Activated CD4-positive, alpha-beta T cell treated with anti-CD3 and anti-CD28 coated beads, Interleukin-2, amount 10 ng/mL, durations not matched to agents 24 days and 14 days (primary cell): ENCODE measurements around the gene RPN2. TPM values are rescaled to one million over a fixed set of nuclear protein-coding genes. Genes with fewer than 3 reads are reported as not detected.

Source experiments
- DNase-seq: peaks from one replicate; pipeline ENCODE4 v3.0.0; 2022
- H3K27ac Mint-ChIP-seq: one replicate; pipeline ENCODE4 v1.8.0; 2022; ENCODE audit warnings: mild to moderate bottlenecking, mixed read lengths
- H3K27me3 Mint-ChIP-seq: one replicate; pipeline ENCODE4 v1.8.0; 2022; ENCODE audit warnings: mixed read lengths
- H3K36me3 Mint-ChIP-seq: one replicate; pipeline ENCODE4 v1.8.0; 2022; ENCODE audit warnings: low read depth, mild to moderate bottlenecking, mixed read lengths
- H3K4me1 Mint-ChIP-seq: one replicate; pipeline ENCODE4 v1.8.0; 2021; ENCODE audit warnings: mixed read lengths
- H3K4me3 Mint-ChIP-seq: one replicate; pipeline ENCODE4 v1.8.0; 2022; ENCODE audit warnings: mild to moderate bottlenecking, moderate library complexity, mixed read lengths
- H3K9me3 Mint-ChIP-seq: one replicate; pipeline ENCODE4 v1.8.0; 2021; ENCODE audit warnings: mixed read lengths
- intact Hi-C: fragments of 100-400 bp; cut with micrococcal nuclease; formaldehyde crosslinking; loops from one replicate; pipeline ENCODE4 v1.15.1; 2023
- total RNA-seq: library from RNA; stranded (reverse); gene quantifications from 2 replicates; pipeline ENCODE4 v1.2.3, GENCODE V29; 2022

Gene RPN2
- total RNA-seq, 1 donor from 2014 or later: 213 TPM

GRCh38 chr20:37161830-37162549 lies 17.1 kb upstream of the RPN2 start:
- Mint-ChIP-seq H3K9me3 (no peaks in the 10 kb centered on the region), H3K4me1 (no peaks in the 10 kb centered on the region), H3K4me3 (no peak overlapping the region), H3K27me3 (peaks cover 13% of the 10 kb centered on the region), H3K27ac (no peak overlapping the region), H3K36me3 (no peaks in the 10 kb centered on the region)
- intact Hi-C loops: no loop called here
- DNase-seq: no peak

- no peak overlapping the region for H3K27ac Mint-ChIP-seq
Measured at GRCh38 chr20:37162646-37163045, 16.5 kb upstream of the RPN2 start.

GRCh38 chr20:37163832-37164554 lies 15.1 kb upstream of the RPN2 start:
- intact Hi-C loops: no loop called here
- peaks cover 13% of the 10 kb centered on the region for H3K27me3 Mint-ChIP-seq
- no peaks in the 10 kb centered on the region for H3K9me3 Mint-ChIP-seq
- no peaks in the 10 kb centered on the region for H3K36me3 Mint-ChIP-seq
- no peaks in the 10 kb centered on the region for H3K4me1 Mint-ChIP-seq
- H3K4me3 Mint-ChIP-seq: no peak overlapping the region
- no peak for DNase-seq
- H3K27ac Mint-ChIP-seq: no peak overlapping the region

More at GRCh38 chr20:37162646-37163045, 16.5 kb upstream of the RPN2 start:
- no peaks in the 10 kb centered on the region for H3K9me3 Mint-ChIP-seq
- intact Hi-C loops: no loop called here
- H3K4me1 Mint-ChIP-seq: no peaks in the 10 kb centered on the region
- no peak for DNase-seq
- no peaks in the 10 kb centered on the region for H3K36me3 Mint-ChIP-seq
- H3K4me3 Mint-ChIP-seq: no peak overlapping the region
- peaks cover 13% of the 10 kb centered on the region for H3K27me3 Mint-ChIP-seq

- intact Hi-C loops: no loop called here
- DNase-seq: no peak
- no peaks in the 10 kb centered on the region for H3K9me3 Mint-ChIP-seq
- H3K27me3 Mint-ChIP-seq: peaks cover 13% of the 10 kb centered on the region
- no peaks in the 10 kb centered on the region for H3K36me3 Mint-ChIP-seq
- H3K4me1 Mint-ChIP-seq: no peaks in the 10 kb centered on the region
- H3K4me3 Mint-ChIP-seq: no peak overlapping the region
- no peak overlapping the region for H3K27ac Mint-ChIP-seq
Measured at GRCh38 chr20:37165031-37165430, 14.1 kb upstream of the RPN2 start.

DNA sequence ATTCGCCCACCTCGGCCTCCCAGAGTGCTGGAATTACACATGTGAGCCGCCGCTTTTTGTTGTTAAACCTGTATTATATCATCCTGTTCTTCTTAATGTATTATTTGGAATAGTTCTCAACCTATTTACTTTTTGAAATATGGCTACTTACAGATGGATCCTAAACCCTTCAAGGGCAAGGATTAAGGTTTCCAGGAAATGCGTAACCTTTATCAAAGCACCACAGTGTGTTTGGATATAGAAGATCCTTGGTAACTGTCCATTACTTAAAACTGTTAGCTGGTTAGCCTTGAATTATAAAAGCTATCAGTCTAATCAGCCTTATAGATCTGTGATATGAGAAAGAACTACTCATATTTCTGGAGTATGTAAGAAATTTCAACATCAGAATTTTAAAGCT lies 12.3 kb upstream of the RPN2 start:
- Mint-ChIP-seq H3K27ac (no peak overlapping the region), H3K27me3 (peaks cover 13% of the 10 kb centered on the region), H3K36me3 (no peaks in the 10 kb centered on the region), H3K9me3 (no peaks in the 10 kb centered on the region), H3K4me3 (no peak overlapping the region), H3K4me1 (no peaks in the 10 kb centered on the region)
- intact Hi-C loops: no loop called here
- DNase-seq: no peak

DNA sequence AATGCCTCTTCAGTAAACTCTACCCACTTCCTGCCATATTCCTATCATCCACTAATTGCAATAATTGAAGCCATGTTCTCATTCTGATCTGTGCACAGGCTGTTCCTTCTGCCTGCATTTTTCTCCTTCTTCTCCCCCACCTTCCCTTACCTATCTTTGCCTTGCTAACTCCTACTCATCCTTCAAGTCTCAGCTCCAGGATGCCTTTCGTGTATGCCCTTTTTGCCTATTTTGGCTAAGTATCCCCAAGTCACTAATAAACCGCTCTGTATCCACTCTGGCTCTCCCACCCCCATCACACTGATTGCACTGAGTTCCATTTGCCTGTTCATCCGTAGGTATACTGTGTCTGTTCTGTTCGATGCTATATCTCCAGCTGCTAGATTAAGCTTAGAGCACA lies 6.3 kb upstream of the RPN2 start:
- H3K27ac Mint-ChIP-seq: no peak overlapping the region
- no peak overlapping the region for H3K4me3 Mint-ChIP-seq
- no peak for DNase-seq
- peaks cover 2% of the 10 kb centered on the region for H3K36me3 Mint-ChIP-seq
- intact Hi-C loops: no loop called here
- no peaks in the 10 kb centered on the region for H3K4me1 Mint-ChIP-seq
- H3K9me3 Mint-ChIP-seq: no peaks in the 10 kb centered on the region
- H3K27me3 Mint-ChIP-seq: peaks cover 10% of the 10 kb centered on the region

- intact Hi-C loops: loop anchor here (2.0 kb wide), 1 partner anchor 171 kb away; no protein-coding TSS in a partner anchor
- H3K4me1 Mint-ChIP-seq: peaks cover 33% of the 10 kb centered on the region
- DNase-seq: peak; percentile 60
Measured at GRCh38 chr20:37179683-37180524, 774 bp downstream of the RPN2 start.

DNA sequence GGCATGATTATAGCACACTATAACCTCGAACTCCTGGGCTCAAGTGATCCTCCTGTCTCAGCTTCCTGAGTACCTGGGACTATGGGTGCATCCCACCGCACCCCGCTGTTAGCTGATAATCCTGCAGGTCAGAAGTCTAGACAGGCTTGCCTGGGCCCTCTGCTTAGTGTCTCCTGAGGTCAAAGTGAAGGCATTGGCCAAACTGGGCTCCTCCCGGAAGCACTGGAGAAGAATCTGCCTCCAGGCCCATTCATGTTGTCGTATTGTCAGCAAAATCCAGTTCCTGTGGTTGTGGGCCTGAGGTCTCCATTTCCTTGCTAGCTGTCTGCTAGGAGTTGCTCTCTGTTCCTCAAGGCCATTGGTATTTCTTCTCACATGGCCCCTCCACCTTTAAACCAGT lies 6.6 kb downstream of the RPN2 start:
- Mint-ChIP-seq H3K4me3 (no peak overlapping the region), H3K27me3 (no peaks in the 10 kb centered on the region), H3K27ac (no peak overlapping the region), H3K4me1 (peaks cover 53% of the 10 kb centered on the region), H3K9me3 (no peaks in the 10 kb centered on the region), H3K36me3 (peaks cover 62% of the 10 kb centered on the region)
- intact Hi-C loops: no loop called here
- DNase-seq: no peak

More at GRCh38 chr20:37179683-37180524, 774 bp downstream of the RPN2 start:
- H3K4me3 Mint-ChIP-seq: peak overlapping the region; percentile 92
- peaks cover 3% of the 10 kb centered on the region for H3K27me3 Mint-ChIP-seq
- peak overlapping the region; percentile 93 for H3K27ac Mint-ChIP-seq
- H3K9me3 Mint-ChIP-seq: no peaks in the 10 kb centered on the region
- H3K36me3 Mint-ChIP-seq: peaks cover 27% of the 10 kb centered on the region

- peaks cover 59% of the 10 kb centered on the region for H3K36me3 Mint-ChIP-seq
- H3K4me3 Mint-ChIP-seq: no peak overlapping the region
- peaks cover 57% of the 10 kb centered on the region for H3K4me1 Mint-ChIP-seq
- intact Hi-C loops: no loop called here
- no peak for DNase-seq
- H3K9me3 Mint-ChIP-seq: no peaks in the 10 kb centered on the region
- H3K27ac Mint-ChIP-seq: no peak overlapping the region
- no peaks in the 10 kb centered on the region for H3K27me3 Mint-ChIP-seq
Measured at GRCh38 chr20:37188787-37189186, 9.7 kb downstream of the RPN2 start.

DNA sequence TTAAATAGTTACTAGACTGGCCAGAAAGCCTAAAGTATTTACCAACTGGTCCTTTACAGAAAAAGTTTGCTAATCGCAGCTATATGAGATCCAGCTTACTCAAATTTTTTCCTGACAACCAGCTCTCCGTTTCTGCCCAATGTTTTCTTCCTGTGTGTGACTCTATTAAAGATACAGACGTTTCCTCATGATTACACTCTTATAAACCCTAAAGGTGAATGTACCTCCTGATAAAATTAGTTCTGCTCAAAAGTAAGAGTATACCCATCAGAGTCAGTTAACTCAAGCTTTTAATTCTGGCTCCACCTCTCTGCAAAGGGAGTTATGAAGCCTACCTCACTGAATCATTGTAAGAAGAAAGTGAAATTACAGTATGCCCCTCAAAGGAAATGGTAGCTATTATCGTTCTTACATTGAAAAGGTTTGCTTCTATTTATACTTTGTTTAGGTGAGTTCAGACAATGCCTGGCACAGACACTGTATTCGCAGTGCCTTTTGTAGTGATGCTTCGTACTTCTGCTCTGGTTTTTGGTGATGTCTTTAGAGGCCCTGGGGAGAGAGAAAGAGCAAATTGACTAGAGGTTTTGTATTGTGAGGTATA lies 10.4 kb downstream of the RPN2 start:
- Mint-ChIP-seq H3K27me3 (no peaks in the 10 kb centered on the region), H3K36me3 (peaks cover 53% of the 10 kb centered on the region), H3K4me1 (peaks cover 57% of the 10 kb centered on the region), H3K9me3 (no peaks in the 10 kb centered on the region), H3K4me3 (peak overlapping the region; percentile 30), H3K27ac (peak overlapping the region; percentile 40)
- no peak for DNase-seq
- intact Hi-C loops: no loop called here

DNA sequence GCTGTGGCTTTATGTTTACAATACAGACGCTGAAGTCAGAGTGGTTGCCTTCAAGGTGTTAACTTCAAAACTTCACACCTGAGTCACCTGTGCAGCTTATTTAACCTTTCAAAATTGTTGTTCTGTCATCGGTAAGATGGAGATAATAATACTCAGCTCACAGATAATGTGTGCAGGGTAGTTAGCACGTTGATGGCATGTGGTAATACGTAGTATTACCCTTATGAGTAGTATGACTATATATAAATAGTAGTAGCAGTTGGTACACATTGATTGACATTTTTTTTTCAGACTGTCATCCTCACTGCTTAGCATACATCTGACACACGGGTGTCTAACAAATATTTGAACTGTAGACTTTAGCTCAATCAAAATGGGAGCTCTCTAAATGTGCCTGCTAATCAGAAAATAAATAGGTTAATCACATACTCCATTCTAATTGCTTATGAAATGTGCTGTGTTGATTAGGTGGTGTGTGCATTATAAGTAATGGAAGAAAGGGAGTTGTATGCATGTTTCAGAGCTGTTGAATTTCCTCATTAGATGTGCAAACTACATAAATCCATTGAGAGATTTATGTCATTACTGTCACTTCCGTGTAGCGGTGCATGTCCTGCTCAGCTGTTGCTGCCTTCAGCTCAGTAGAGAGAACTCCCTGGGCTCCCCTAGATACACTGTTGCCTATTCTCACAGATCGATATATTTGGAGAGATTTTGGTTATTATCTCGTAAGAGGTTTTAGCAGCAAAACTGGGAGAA lies 11.4 kb downstream of the RPN2 start:
- Mint-ChIP-seq H3K4me3 (no peak overlapping the region), H3K4me1 (peaks cover 62% of the 10 kb centered on the region), H3K27me3 (no peaks in the 10 kb centered on the region), H3K9me3 (no peaks in the 10 kb centered on the region), H3K36me3 (peaks cover 46% of the 10 kb centered on the region), H3K27ac (no peak overlapping the region)
- DNase-seq: no peak
- intact Hi-C loops: no loop called here

DNA sequence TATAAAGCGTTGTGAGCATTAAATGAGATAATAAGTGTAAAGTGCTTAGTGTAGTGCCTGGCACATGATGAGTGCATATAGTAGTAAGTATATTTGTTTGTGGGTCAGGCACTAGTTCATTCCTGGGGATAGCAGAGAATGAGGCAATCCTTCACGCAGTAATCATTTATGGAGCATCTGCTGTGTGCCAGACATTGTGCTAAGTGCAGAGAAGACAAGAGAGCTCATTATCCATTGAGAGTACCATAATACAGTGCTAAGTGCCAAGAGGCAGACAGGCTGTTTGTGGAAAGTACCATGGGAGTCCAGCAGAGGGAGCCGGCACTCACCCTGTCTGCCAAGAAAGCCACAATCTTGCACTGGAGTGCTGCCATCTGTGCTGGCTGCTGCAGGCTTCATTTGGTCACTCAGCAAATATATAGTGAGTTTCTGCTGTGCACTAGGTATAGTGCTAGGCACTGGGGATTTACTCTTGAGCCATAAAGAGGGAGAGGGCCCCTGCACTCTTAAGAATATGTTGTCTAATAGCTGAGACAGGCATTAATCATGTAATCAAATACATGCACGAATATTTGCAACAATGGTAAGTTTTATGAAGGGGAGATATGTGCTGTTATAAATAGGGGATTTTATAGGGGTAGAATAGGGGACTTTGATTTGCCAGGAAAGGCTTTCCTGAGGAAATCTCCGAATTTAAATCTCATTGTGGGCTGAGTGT lies 13.2 kb downstream of the RPN2 start:
- H3K4me3 Mint-ChIP-seq: no peak overlapping the region
- no peak overlapping the region for H3K27ac Mint-ChIP-seq
- H3K27me3 Mint-ChIP-seq: no peaks in the 10 kb centered on the region
- DNase-seq: peak; percentile 92
- H3K36me3 Mint-ChIP-seq: peaks cover 43% of the 10 kb centered on the region
- intact Hi-C loops: no loop called here
- peaks cover 62% of the 10 kb centered on the region for H3K4me1 Mint-ChIP-seq
- H3K9me3 Mint-ChIP-seq: no peaks in the 10 kb centered on the region
